Measurements from ENCODE around the gene TRDMT1. TPM values are rescaled to one million over a fixed set of nuclear protein-coding genes. Genes with fewer than 3 reads are reported as not detected.

The TRDMT1 gene
- total RNA-seq, 1 donor, result 6.0 TPM

- no peak for DNase-seq (ENCODE audit: low read depth)
- H3K4me3 ChIP-seq (ENCODE audit: low read depth, low read length), result no peak overlapping the region
- TF ChIP-seq, protein P1, sequence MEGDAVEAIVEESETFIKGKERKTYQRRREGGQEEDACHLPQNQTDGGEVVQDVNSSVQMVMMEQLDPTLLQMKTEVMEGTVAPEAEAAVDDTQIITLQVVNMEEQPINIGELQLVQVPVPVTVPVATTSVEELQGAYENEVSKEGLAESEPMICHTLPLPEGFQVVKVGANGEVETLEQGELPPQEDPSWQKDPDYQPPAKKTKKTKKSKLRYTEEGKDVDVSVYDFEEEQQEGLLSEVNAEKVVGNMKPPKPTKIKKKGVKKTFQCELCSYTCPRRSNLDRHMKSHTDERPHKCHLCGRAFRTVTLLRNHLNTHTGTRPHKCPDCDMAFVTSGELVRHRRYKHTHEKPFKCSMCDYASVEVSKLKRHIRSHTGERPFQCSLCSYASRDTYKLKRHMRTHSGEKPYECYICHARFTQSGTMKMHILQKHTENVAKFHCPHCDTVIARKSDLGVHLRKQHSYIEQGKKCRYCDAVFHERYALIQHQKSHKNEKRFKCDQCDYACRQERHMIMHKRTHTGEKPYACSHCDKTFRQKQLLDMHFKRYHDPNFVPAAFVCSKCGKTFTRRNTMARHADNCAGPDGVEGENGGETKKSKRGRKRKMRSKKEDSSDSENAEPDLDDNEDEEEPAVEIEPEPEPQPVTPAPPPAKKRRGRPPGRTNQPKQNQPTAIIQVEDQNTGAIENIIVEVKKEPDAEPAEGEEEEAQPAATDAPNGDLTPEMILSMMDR (IDR thresholded peaks at IDR 0.05; ENCODE audit: insufficient read depth, low read depth, low read length), result no peak
Measured at GRCh38 chr10:17153321-17153720, 48.2 kb downstream of the TRDMT1 start.

DNA sequence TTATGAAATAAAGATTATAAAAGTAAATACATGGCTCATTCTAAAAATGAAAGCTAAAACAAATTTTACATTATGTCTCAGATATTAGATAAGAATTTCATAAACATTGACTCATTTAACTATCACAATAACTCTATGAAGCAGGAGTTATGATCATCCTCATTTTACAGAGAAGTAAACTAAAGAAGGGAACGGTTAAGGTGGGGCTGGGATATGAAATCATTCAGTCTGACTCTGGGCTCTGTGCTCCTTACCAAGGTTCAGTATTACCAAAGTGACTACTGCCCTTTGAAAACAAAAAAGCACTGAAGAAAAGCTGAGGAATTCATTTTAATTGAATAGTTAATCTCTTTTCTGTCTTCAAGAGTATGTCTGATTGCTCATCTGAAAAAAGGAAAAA, 49.8 kb downstream of the TRDMT1 start:
- DNase-seq (ENCODE audit: low read depth), result no peak
- TF ChIP-seq, protein P1 (IDR thresholded peaks at IDR 0.05; ENCODE audit: insufficient read depth, low read depth, low read length), result no peak
- H3K4me3 ChIP-seq (ENCODE audit: low read depth, low read length), result no peak overlapping the region

DNA sequence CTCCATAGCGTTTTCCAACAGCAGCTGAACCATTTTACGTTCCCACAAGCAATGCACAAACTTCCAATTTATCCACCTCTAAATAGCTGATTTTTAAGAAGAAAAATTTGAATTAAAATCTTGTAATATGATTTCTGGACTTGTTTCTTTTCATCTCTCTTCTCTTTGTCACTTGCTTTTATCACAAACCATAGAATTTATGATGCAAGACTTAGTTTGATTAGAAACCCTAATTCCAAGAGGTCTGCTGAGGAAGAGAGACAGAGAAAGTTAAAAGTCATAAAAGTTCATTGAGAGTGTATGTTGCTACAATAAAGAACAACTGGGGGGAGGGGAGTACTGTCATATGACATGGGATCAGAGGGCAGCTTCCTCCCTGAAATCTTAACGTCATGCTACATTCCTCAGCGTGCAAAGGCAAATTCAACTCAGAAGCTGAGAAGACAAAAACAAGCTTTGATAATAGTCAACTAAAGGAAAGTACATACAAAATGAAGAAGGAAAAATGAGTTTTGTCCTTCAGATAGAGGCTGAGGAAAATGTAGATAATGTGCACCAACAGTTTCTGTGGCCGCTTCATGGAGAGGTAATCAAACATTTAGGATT, 53.5 kb downstream of the TRDMT1 start:
- no peak overlapping the region for H3K4me3 ChIP-seq (ENCODE audit: low read depth, low read length)
- TF ChIP-seq, protein P1 (IDR thresholded peaks at IDR 0.05; ENCODE audit: insufficient read depth, low read depth, low read length), result no peak
- peak; percentile 82 for DNase-seq (ENCODE audit: low read depth)

- TF ChIP-seq, protein P1 (IDR thresholded peaks at IDR 0.05; ENCODE audit: insufficient read depth, low read depth, low read length), result no peak
- DNase-seq (ENCODE audit: low read depth), result peak; percentile 56
- no peak overlapping the region for H3K4me3 ChIP-seq (ENCODE audit: low read depth, low read length)
Measured at GRCh38 chr10:17146892-17147291, 54.6 kb downstream of the TRDMT1 start.

DNA sequence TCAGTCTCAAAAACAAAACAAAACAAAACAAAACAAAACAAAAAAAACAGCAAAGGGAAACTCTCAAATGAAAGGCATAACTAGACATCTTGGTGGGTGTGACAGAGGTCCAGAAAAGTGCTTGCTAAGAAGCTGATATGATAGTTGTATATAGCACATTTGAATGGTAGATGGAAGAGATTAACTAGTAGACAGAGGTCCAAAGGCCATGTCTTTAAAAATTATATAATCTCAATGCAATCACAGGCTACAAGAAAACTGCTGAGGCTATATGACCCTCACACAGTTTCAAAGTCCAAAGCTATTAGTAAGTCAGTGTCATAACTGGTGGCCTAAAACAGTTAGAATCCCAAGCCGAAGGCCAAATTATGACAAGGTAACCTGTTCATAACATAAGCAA, 56.2 kb downstream of the TRDMT1 start:
- no peak for DNase-seq (ENCODE audit: low read depth)
- TF ChIP-seq, protein P1 (IDR thresholded peaks at IDR 0.05; ENCODE audit: insufficient read depth, low read depth, low read length), result no peak
- H3K4me3 ChIP-seq (ENCODE audit: low read depth, low read length), result no peak overlapping the region

DNA sequence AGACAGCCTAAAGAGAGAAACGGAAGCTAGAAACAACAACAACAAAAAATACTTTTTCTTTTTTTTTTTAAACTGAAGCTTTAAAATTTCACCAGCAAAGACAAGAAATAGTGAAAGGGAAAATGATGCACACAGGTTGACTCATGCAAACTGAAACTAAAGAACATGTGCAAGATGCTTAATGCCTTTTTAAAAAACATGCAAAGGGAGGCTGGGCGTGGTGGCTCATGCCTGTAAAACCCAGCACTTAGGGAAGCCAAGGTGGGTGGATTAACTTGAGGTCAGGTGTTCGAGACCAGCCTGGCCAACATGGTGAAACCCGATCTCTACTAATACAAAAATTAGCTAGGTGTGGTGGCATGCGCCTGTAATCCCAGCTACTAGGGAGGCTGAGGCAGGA, 56.7 kb downstream of the TRDMT1 start:
- TF ChIP-seq, protein P1 (IDR thresholded peaks at IDR 0.05; ENCODE audit: insufficient read depth, low read depth, low read length), result no peak
- no peak for DNase-seq (ENCODE audit: low read depth)
- H3K4me3 ChIP-seq (ENCODE audit: low read depth, low read length), result no peak overlapping the region

DNA sequence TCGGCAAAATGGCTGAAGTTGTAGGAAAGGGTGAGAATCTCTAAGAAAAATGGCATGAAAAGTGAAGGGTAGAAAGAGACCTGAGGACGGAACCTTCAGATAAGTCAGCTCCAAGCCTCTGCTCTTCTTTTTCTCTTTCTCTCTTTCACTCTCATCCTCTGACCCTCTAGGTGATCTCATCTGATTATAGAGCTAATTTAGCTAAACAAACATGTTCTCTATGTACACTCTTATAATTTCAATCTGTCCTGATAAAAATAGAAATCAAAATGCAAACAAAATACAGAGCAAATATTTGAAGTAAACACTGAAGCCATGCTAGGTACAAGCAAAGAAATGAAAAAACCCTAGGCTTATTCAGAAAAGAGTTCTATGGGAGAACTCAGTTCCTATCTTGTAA, 57.4 kb downstream of the TRDMT1 start:
- TF ChIP-seq, protein P1 (IDR thresholded peaks at IDR 0.05; ENCODE audit: insufficient read depth, low read depth, low read length), result no peak
- H3K4me3 ChIP-seq (ENCODE audit: low read depth, low read length), result no peak overlapping the region
- DNase-seq (ENCODE audit: low read depth), result no peak
